Activated CD4-positive, alpha-beta T cell treated with anti-CD3 and anti-CD28 coated beads for 1 hour (primary cell): ENCODE results near the gene INPP5E.

Experiments
- DNase-seq: peaks from one replicate; pipeline ENCODE4 v3.0.0-alpha.2; 2020

INPP5E gene

DNA sequence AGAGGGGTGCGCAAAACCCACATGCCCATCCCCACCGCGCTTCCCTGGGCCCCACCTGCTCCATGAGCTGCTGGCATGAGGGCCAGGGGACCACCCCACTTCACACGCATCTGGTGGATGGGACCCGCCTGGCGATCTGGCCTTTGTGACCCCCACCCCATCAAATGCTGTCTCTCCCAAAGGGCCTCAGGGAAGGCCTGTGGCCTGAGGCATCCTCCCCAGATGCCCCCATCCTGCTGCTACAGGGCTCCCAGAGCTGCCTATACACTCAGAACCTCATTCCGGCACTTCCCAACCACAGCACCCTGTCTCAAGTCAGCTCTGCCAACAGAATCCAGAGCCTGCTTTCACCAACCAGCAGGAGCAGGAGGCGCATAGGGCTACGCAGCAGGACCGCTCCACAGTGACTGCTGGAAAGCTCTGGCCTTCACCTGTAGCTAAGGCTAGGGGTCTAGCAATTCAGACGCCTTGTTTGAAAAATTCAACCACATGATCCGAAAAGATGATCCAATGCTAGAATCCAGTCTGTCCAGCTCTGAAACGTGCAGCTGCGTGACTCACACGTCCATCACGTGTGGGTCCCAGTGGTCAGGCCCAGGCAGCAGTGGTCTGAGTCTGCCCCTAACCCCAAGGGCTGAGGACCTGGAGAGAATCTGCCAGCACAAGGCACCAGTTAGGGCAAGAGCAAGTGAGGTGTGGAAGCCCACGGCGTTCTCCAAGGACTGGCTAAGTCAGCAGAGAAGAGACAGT lies 38.3 kb downstream of the INPP5E start:
- no peak for DNase-seq

DNA sequence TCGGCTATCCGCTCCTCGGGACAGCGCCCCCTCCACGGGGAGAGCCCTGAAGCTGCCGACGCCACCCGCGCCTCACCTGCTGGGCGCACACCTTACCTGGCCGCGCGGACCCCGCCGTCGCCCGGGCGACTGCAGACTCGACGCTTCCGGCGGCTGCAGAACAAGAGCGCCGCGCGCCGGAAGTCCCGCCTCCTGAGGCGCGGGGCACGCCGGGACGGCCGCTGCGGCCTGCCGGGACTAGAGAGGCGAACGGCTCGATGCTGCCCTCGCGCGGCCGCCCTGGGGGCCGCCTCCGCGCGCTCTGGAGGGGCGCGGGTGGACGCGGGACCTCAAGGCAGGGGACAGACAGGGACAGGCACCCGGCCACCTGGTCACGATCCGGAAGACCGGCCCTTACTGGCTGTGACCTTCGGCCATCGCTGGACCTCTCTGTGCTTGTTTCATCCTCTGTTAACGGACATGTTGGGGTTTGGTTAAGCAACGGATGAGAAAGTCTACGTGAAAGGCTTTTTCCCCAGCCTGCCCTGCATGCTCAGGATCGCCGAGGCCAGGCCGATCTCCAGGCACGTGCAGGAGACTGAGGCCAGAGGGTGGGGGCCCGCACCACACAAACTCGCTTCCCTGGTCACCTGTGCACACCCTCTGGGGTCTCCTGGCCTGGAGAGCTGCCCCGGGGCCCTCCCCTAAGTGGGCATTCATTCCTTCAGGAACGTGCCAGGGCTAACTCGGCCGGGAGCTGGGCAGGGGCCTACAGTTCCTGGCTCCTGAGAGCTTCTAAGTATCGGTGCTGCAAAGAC lies 39.4 kb downstream of the INPP5E start, which contains the start of gene SNAPC4:
SNAPC4 (minus strand) TSS at position 133 of the 797 bp plus-strand sequence. CDS start 1,742 bp downstream, outside the sequence.
- peak; percentile 76 for DNase-seq

DNA sequence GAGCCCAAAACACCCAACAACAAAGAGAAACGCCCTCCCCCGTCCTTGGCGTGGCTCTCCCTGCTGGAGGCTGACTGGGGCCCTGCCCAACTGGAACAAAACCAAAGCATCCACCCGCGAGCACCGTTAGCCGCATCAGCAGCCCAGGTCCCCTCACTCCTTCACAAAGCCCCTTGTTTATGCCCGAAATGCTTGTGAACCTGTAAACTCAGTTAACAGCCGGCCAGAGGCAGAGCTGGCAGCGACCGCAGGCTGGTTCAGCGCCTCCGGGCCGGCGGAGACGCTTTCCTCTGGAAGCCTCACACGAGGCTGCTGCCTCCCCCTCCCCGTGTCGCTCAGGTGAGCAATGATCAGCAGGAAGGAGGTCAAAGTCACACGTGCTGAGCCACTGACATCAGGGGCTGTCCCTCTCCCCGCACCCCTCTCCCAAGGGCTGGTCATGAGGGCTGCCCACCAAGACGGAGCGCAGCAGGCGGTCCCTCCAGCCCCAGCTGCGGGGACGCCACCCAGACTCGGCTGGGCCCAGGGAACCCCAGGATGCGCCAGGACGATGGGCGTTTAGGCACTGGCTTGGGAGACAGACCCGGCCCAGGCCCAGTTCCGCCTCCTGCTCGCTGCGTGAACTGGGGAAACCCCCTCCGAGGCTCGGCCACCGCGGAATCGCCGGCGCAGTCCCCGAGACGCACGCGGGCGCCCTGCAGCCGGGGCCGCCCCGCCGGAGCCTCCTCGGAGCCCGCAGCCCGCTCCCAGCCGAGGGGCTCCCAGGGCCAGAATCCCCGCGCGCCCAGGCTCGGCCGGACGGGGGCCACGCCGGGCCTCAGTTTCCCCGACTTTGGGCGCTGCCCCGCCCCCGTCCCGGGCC lies 40.2 kb downstream of the INPP5E start:
- DNase-seq: no peak

DNA sequence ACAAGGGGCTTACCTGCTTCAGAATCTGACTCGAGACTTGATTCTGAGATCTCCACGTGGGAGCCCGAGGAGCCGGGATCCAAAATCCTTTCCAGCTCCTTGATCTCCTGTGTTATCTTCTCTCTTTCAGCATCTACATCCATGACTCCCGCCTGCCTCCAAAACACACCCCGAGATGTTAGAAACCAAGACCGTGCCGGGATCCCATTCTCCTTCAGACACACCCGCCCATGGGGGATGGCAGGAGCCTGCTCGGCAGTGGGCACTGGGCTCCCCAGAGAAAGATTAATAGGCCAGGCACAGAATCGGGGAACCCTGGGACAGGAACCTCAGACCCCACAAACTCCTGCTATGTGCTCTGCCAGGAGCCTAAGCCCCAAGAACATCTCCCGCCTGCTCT lies 41.4 kb downstream of the INPP5E start:
- DNase-seq: no peak

DNA sequence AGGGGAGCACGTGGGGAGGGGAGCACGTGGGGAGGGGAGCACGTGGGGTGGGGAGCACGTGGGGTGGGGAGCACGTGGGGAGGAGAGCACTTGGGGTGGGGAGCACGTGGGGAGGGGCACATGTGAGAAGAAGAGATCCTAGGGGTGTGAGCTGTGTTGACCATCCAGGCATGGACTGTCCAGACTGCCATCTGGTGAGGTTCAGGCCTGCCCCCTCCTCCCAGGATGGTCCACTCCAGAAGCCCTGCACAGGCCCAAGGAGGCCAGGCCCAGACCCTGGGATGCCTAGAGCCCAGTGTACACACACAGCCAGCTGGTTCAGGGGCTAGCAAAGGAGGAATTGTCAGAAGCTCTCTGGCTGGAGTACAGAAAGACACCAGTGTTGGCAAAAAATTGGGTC lies 42.0 kb downstream of the INPP5E start:
- DNase-seq: no peak

DNA sequence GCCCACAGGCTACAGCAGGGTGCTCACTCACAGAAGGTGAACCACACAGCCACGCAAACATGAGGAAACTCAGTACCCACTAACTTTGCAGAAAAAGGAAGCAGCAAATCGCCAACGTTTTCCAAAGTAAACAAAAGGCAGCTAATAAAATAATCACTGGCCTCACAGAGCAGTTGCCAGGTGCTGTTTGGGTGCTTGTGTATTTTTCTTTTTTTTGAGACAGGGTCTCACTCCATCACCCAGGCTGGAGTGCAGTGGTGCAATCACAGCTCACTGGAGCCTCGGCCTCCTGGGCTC lies 43.5 kb downstream of the INPP5E start:
- DNase-seq: no peak

DNA sequence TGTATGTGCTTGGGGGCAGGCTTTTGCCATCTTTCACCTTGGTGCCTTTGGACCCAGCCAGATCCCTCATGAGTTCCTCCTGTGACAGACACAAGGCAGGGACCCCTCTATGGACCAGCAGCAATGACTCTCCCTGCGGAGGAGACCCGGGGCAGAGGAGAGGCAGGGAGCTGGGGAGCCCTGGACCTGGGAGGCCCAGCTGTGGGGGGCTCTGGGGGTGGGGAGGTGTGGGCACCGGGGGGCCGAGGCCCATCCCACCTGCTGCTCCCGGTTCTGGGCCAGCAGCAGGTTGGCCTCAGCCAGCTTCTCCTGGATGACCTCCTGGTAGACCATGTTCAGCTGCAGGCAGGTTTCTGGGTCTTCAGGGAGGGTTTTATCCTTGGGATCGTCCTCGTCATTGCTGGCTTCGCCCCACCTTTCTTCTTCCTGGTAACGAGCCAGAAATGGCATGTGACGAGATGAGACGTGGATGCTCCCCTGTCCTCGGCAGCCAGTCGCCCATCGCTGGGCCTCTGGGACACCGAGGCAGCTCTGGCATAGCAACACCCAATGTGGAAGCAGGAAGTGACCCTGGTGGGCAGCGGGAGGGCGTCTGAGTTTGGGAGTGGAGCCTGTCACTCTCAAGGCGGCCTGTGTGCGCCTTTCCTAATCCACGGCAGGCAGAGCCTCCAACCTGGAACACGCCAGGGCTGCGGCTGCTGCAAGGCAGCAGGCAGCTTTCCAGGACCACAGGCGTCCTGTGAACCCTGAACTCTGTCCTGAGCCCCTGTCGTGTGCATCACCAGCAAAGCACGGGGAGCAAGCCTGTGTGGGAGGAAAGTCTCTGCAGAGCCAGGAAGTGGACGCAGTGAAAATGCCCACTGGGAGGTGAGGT lies 44.1 kb downstream of the INPP5E start:
- no peak for DNase-seq

DNA sequence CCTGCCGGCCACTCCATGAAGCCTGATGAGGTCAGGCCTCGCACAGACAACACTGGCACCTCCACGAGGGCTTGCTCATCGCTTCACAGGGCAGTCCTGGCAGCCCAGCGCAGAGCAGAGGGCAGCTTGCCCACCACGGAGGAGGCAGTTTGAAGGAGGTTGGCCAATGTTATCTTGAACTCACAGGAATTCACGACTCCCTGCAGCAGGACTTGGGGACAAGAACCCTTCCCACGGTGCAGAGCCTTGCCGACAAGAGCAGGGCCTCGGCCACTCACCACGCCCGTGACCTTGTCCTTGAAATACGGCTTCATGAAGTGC lies 44.7 kb downstream of the INPP5E start:
- DNase-seq: no peak

DNA sequence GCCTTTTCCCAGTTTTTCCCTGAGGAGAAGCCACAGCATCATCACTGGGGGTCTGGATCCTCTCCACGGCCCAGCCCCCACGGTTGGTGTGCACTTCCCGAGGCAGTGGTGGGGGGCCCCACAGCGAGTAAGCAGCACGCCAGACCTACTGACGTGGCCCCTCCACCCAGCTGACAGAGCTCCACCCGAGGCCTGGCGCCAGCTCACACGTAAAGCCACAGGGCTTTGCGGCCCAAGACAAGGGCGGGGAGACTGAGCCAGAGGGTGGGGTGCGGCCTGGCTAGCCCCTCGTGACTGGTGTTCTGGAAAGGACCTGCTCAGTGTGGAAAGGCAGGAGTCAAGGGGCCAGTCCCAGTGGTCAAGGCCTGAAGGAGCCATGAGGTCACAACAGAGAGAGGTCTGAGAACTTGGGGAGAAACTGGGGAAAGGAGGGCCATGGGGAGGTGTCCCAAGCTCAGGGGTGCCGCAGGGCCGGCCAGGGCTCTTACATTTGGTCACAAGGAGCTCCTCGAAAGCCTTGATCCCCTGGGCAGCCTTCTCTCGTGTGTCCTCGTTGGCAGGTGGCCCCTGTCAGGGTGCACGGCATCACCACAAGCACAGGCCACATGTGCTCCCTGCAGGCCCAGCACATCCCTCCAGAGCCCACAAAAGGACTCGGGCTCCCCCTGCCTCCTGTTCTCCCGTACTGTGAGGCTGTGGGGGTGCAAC lies 45.2 kb downstream of the INPP5E start:
- DNase-seq: no peak

DNA sequence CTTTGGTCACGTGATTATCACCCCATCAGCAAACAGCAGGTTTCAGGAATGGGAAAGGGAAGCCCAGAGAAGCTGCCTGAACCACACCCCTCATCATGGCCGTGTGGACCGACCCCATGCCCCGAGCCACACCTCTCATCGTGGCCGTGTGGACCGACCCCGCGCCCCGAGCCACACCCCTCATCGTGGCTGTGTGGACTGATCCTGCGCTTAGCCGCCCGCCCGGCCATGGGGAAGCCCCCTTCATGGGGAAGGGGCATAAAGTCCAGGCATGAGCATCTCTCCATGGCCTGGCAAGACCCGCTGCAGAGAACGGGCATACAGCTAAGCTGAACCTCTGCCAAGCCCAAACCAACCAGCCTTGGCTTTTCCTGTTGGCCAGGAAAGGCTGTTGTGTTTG lies 46.1 kb downstream of the INPP5E start:
- DNase-seq: no peak

DNA sequence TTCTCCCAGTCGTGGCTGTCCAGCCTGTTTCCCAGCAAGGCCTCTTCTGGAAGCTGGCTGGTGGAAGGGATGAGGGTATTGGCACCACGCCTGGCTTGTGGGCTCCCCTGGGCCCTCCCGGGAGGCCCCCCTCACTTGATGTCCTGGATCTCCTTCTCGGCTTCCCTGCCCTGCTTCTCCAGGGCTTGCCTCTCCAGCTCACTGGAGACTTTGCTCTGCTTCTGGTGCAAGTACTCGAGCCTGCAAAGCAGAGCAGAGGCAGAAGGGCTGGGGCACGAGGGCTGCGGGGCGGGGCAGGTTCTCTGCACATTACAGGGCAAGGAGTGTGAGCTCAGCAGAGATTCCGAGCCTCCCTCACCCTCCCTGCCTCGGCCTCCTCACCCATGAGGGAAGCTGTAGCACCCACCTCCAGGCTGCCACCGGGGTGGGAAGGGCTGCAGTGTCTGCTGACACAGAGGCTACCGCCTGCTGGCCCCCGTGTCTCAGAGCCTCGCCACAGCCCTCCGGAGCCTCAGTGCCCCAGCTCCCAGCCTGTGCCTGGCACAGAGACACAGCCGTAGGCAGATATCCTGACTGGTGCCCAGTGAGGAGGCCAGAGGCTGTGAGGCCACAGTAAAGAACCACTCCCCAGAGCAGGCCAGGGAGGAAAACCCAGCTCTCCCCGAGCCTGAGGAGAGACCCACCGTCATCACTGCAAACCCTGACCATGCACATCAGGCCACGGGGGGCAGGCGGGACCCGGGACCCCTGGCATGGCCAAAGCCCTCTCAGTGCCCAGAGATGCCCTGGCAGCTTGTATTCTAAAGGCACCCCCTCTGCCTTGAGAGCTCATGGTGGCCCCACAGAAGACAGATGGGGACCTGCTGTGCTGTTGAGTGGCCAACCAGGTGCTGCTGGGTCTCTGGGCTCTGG lies 46.9 kb downstream of the INPP5E start:
- no peak for DNase-seq

DNA sequence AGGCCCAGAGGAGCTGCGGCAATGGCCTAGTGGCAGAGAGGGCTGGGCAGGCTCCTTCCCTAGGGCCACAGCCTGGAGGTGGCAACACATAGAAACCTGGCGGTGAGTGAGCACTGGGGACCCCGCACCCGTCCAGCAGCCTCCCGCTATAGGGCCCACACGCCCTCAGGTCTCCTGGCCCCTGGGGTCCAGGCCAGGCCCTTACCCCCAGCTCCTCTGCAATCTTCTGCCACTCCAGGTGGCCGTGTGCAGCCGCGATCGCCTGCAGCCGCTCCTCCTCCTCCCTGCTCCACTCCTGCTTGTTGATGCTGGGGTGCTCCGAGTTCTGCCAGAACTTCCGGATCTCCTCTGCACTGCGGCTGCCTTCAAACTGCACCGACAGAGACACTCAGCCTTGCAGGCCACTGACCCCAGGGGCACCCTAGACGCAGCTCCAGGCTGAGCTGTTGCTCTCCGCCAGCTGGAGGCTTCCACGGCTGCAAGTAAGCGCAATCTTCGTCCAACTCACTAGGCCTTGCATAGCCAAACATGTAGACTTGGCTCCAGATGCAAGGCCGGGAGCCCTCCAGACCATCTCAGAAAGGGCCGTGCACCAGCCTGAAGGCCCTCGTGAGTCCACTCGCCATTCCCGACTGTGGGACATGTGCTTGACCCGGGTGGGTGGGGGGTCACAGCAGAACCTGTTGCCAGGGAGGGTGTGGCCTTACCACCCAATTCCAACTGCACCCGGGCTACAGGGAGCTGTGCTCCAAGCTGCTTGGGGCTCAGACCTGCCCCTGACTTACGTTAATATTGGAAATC lies 47.7 kb downstream of the INPP5E start:
- no peak for DNase-seq

DNA sequence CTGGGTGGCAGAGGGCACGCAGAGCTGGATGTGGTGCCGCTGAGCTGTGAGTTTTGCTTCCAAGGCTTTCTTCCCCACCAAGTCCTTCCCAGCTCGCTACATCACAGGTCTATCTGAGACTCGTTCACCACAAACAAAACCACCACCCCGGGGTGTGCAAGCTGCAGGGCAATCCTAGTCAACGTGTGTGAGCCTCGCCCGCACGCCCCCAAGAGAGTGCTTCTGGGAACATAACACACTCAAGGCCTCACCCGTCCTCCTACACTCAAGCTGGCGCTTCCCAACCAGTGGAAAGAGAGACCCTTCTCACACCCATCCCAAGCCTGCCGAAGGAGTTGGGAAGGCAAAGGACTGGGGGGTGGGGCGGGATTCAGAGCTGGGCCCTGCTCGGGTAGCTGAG lies 50.2 kb downstream of the INPP5E start:
- no peak for DNase-seq

DNA sequence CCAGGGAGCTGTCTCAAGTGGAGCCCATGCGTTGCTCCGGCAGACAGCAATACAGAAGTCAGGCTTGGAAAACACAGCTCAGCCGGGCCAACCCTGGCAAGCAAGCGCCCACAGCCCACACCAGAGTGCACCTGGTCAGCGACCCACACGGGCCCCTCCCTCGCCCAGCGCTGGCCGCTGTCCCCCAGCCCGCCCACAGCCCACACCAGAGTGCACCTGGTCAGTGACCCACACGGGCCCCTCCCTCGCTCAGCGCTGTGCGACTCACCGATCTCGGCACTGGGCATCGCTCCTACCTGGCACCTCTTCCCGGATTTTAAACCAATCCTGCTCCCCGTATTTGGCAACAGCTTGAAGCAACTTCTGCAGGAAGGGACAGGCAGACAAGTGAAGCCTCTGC lies 52.4 kb downstream of the INPP5E start:
- no peak for DNase-seq

DNA sequence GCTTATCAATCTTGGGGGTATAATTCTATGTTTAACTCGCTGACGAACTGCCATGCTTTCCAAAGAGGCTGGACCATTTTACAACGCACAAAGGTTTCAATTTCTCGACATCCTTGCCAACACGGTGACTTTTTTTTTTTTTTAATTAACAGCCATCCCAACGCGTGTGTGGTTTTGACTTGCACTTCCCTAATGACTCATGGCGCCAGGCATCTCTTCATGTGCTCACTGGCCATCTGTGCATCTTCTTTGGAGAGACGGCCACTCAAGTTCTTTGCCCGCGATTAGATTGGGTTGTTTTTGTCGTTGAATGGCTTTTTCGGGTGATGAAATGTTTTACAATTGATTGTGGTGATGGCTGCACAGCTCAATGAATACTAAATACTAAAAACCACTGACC lies 53.6 kb downstream of the INPP5E start:
- no peak for DNase-seq

DNA sequence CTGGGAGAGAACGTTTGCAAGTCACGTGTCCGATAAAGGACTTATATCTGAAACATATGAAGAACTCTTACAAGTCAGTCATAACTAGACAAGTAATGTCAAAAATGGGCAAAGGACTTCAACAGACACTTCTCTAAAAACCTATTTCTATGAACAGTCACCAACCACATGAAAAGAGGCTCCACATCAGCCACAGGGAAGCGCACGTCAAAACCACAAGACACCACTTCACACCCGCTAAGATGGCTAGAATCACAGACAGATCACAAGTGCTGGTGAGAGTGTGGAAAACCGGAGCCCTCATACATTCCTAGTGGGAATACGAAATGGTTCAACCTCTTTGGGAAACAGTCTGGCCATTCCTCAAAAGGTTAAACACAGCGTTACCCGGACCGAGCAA lies 54.6 kb downstream of the INPP5E start:
- DNase-seq: no peak

DNA sequence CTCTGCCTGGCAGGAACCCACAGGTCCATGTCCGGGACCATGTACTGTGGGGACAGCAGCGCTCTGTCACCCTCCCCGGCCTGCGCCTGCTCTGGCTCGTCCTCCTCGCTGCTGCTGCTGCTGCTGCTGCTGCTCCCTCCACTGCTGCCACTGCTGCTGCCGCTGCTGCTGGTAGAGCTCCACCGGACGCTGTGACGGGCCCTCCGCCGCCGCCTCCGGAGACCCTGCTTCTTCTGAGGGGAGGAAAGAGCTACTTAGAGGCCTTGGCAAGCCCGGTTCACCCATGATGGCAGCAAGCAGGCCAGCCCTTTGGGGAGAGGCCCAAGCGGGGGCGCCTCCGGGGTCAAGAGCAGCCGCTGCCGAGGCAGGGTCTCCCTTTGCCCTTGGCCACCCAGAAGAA lies 56.2 kb downstream of the INPP5E start:
- DNase-seq: no peak

DNA sequence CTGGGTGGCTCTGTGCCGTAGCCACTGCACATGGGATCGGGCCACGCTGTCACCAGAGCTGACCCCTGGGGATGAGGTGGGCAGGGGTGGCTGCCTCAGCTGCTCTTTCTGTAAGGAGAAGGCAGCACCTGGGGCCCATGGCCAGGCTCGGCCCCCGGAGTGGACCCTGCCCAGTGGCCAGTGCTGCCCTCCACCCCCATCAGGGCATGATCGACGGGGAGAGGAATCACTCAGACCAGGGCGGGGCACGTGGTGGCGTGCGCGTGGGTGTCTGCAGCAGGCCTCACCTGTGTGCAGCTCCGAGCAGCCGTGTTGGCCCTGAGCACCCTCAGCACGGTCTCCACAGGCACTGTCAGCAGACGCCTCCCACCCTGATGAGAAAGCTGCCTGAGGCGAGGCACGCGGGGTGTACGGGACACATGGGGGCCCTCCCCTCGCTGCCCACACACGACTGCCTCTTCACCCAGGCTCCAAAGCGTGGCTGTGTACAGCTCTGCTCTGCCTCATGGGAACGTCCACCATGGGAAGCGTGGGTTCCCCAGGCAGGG lies 57.6 kb downstream of the INPP5E start:
- DNase-seq: no peak

DNA sequence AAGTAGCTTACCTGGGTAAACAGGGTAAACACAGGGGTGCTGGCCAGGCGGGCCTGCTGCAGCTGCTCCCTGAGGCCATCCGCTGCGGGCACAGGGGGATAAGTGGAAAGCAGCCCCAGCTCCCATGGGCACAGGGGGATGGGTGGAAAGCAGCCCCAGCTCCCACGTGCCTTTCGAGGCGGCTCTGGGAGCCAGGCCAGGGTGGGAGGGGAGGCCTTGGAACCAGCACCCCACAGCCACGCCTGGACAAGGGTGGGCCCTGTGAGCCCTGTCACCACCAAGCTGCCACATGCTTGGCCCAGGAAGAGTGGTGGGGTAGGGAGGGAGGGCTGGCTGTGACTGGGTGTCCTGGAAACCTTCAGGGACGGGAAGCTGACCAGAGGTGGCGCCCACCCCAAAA lies 58.3 kb downstream of the INPP5E start:
- no peak for DNase-seq

DNA sequence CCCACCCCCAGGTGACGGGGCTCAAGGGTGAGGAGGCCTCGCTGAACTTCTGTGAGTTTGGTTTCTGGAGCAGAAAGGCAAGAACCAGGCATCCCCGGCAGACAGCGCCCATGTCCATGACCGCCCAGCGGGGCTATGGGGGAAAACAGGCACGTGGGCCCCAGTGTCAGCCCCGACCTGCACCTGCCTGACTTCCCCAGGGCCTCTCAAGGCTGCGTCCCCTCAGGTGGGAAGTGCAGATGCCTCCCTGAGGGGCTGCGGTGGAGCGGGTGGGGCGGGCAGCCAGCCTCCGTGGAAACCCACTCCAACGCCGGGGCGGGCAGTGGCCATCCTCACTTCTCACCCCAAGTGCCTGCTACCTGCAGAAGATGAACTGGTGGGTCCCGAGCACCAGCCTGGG lies 59.3 kb downstream of the INPP5E start:
- no peak for DNase-seq
